ENCODE measurements around the gene NOP9.

The NOP9 gene

DNA sequence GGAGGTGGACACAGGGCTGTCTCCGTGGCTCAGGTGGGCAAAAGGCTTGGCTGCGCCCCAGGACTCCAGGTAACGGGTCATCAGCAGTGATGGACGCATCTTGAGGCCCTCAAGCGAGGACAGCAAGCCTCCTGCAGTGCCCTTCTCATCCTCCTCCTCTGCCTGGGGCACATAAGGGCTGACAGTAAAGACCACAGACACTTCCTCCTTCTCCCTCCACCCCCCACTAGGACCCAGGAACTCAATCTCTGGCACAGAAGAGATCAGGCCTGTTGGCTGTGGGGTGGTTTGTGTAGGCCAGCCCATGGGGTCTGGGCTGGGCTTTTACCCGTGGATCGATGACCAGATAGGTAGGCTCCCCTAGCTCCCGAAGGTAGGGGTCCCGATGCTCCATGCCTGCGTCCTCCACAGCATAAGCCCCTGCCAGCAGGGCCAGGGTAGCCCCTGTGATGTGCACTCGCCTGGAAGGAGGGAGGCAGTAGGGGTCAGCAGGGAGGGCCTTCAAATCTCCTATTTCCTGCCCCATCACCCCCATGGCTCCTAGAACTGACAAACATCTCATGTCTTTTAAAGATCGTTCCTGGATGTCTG is 29.5 kb downstream of the NOP9 start:
- DNase-seq (ENCODE audit: low spot score), result no peak

DNA sequence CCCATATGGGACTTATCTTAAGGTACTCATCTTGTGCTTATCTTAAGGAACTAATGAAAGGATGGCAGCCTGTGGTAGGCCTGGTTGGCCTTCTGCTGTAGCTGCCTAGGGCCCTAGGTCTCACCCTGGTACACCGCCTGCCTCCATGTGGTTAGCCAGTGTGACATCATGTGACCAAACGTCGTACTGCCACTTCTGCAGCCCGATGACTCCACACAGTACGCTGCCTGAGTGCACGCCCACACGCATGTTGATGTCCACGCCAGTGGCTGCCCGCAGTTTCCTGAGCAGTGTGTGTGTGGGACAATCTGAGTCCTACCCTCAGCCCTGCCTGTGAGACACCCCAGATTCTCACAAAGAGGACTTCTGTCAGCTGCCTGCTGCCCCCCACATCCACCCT is 30.1 kb downstream of the NOP9 start:
- DNase-seq (ENCODE audit: low spot score), result no peak

DNA sequence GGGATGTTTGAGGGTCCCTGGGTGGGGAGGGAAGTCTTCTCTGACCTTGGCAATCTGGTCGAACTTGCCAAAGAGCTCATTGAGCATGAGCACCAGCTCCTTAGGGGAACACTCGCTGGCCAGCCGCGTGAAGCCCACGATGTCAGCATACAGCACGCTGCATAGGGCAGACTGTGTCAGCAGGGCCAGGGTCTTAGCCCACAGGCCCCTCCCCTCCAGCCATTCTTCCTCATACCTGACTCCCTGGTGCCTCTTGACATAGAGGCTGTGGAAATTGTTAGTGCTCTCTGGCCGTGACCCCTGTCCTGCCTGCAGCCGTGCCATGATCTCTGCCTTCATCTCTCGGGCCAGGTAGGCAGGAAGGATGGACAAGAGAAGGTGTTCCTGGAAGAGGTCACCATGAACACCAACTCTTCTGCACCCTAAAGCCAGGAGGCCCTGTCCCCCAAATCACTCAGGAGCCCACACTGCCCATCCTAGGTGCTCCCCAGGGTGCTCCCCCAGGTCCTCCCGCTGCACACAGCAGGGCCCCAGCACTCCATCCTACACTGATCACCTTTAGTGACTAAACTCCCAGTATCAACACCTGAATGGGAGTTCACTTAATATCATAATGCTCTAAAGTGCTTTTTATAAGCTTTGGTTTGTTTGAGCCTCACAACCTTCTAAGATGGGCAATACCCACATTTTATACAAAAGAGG is 31.5 kb downstream of the NOP9 start:
- DNase-seq (ENCODE audit: low spot score), result no peak

DNA sequence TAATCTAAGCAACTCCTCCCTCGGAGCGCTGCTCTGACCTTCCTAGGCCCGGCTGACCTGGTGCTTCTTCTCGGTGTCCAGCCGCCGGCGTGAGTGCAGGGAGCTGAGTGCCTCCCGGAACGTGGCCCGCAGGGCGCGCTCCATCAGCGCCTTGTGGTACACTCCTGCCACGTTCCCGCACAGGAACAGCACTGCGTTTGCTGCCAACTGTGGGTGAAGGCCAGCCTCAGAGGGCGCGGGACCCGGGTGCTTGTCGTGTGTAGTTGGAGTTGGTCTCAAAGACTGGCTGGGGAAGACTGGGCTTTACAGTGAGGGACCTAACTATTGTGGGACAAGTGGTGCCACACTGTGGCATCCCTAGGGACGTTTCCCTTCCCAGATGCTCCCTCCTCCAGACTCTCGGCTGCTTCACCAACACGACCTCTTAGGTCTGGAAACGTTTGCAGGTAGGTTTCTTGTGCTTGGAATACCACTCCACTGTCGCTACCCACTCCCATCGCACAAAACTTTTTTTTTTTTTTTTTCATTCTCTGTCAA is 32.1 kb downstream of the NOP9 start:
- DNase-seq (ENCODE audit: low spot score), result no peak

DNA sequence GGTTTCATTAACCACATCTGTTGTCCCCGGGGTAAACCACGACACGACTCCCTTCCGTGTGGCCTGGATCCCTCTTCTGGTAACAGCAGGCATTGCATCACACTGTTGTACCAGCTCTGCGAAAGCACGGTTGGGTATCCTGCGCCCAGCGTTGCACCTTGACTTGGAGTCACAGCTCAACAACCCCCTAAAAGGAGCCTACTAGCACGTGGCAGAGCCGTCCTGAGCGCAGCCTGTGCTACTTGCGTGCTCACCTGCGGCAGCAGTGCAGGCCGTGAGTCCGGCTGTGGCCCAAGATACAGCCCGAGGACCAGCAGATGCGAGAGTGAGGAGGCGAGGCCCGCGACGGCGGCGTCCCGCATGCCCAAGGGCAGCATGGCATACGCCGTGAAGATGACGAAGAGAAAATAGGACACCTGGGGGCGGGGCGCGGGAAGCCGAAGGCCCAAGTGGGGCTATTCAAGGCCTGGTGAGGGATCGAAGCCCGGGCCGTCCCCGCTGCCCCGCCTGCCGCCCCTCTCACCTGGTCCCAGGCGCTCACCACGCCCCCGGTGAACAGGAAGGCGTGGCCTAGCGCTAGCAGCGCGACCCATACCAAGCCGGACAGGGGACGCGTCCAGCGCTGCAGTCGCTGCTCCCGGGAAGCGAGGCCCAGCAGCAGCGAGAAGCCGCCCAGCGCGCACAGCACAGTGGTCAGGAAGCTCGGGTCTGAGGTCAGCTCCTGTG is 32.8 kb downstream of the NOP9 start:
- DNase-seq (ENCODE audit: low spot score), result peak; percentile 58

DNA sequence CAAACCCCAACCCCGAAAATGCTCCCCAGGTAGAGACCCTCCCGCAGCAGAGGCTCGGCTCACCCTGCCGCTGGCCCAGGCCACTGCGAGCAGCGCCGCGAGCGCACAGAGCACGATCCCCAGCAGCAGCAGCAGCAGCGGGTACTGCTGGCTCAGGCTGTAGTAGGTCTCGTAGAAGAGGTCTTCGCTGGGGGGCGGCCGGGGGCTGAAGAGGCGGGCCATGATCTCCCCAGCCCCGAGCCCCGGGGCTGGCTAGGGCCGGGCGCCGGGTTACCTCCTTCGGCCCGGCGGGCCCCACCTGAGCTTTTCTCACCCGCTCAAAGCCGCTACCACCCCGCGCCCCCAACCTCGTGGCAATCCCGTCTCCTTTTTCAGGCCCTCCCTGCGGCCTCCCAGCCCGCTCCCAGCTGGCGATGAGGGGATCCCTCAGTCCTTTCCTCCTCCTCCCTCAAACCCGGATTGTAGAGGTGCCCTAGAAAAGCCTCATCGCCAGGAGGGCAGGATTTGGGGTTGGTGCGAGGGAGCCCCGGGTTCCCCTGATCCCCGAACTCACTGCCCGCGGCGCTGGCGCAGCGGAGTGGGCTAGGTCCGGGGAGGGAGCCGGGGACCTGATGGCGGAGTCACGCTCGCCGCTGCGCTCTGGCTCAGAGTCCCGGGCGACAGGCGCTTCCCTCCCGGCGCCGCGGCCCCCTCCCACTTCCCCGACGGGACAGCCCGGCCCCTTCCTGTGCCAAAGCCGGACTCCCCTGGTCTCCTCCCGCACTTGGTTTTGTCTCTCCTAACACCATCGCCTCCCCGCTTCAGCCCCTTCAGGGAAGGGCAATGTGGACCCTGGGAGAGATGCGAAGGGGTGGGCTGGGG is 35.0 kb downstream of the NOP9 start, which contains the start of gene ADCY4:
TSS of gene ADCY4 (minus strand) at position 641 of the 861 bp plus-strand sequence. CDS start at position 222, 419 bp downstream.
- DNase-seq (ENCODE audit: low spot score), result peak; percentile 59

DNA sequence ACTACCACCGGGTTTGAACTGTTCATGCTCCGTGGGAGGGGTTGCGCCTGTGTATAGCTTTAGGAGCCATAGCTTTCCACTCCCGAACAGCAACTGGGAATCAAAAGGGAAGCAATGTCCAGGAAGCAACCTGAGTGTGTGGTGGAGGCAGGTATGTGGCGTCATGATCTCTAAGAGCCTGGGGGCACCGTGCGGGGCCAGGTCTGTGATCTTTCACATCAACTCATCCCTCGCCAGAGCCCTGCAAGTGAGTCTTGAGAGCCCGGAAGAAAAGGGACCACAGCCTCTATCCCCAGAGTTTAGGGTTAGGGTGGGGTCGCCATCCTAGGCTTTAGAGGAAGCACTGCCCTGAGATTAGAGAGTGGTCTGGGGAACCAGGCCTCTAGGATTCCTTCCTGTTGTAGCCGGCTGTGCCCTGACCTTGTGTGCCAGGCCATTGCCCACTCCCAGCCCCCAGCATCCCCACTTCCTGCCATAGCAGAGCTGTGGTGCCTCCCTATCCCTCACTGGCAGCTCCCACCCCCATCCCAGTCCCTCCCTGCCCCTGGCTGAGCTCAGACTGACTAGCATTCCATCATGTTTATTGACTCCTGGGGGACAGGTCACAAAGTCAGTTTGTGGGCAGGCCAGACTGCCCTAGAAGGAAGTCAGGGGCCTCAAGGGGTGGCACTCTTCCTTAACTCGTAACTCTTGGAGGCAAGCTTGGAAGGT is 36.0 kb downstream of the NOP9 start:
- peak; percentile 76 for DNase-seq (ENCODE audit: low spot score)

DNA sequence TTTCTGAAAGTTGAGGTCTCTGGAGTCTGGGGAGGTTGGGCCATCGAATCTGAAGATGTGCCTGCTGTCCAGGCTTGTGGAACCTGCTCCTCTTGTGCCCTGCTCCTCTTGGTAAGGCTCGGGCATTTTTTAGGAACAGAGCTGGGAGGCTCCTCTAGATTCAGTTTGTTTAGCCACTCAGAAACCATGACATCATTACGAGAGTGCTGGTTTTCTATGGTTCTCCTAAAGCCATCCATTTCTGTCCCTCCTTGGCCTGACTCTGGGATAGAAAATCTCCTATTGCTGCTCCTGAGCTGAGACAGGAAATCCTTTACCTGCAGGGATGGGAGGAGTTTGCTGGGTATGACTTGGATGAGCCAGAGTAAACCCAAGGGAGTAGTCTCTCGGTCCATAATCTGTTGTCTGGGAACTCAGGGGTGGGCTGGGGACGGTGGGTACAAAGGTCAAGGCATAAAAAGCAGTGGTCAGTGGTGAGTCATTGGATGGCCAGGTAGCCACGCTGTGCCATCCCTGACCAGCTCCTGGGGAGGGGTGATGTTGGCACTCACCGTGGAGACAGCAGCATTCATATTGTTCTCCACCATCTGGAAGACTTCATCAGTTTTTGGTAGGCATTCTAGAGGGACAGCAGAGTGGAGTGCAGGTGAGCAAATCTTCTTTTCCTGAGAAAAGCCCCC is 37.6 kb downstream of the NOP9 start:
- no peak for DNase-seq (ENCODE audit: low spot score)

DNA sequence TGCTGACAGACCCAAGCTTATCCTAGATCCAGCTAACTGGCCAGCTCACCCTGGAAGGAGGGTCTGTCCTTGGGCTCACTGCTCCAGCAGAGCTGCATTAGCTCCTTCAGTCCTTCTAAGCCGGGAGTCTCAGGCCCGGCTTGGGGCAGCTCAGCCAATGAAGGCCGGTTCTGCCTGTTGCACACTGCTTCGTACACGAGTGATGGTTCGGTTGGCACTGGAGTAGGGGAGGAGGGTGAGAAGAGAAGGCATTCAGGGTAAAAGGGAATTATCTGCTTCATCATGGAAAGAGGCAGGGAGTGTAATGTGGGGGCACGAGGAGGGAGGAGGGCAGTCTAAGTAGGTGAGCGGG is 38.1 kb downstream of the NOP9 start:
- DNase-seq (ENCODE audit: low spot score), result no peak

DNA sequence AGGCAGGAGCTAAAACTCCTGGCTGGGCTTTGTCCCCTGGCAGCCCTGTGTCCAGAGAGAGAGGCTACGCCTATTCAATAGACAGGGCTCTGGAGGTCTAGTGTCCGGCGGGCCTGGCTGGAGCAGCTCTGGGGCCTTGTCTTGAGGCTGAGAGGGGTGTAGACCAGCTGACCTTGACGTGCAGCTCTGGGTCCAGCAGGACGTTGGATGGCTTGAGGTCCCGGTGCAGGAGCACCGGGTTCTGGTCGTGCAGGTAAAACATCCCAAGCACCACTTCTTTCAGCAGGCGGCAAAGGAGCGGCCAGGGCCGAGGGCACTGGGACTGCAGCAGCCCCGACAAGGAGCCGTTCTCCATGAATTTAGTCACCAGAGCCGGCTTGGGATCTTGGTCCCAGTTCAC is 39.2 kb downstream of the NOP9 start:
- DNase-seq (ENCODE audit: low spot score), result no peak

DNA sequence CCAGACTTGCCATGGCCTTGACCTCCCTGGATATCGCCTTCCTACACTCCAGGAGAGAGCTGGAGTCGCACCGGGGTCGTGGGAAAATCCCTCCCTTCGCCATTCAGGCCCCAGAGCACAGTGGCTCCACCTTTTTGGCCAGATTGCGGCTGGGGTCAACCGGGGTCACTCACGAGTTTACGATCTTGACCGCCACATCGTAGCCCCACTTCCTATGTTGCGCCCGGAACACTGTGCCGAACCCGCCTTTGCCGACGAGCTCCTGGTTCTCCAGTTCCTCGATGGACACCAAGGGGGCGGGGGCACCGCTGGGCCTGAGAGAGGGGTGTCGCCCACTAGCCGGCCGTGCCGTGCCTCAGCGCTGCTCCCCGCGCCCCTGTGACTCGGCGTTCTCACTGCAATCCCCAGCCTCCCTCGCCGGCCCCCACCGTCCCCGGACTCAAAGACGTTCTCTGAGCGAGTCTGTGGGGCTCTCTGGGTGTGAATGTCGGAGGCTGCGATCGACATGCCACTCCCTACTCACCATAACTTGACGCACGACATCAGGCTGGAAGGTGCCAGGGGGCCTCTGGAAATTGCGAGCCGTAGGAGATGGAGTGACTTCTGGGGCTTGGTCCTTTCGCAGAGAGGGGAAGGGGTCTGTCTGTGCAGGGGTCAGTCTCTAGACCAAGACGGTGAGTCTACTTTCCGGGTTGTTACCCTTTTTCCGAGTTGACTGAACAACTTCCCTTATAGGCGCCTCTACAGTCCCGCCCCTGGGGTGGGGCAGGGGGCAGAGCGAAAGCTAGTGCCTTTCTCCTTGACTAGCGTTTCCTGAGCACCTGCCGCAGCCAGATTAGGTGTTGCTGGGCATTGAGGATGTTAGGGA is 39.9 kb downstream of the NOP9 start, which contains the start of gene RIPK3:
TSS of gene RIPK3 (minus strand) at position 708 of the 868 bp plus-strand sequence. CDS start at position 543, 165 bp downstream.
- peak; percentile 28 for DNase-seq (ENCODE audit: low spot score)

DNA sequence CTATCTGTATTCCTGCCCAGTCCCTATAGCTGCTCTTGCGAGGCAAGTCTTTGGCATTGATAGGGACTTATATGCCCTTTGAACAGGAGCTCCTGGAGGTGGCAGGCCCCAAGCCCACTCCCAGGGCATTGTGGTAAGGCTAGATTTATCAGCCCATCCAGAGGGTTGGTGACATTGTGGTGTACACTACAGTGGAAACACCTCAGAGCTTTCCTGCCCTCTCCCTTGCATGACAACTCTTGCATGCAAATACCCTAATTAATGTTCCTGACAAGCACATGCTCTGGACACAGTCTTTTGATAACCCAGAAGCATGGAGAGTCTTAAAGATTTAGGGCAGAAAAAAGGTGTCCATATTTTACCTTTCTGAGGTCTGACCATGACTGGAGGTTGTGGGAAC is 41.0 kb downstream of the NOP9 start:
- no peak for DNase-seq (ENCODE audit: low spot score)

DNA sequence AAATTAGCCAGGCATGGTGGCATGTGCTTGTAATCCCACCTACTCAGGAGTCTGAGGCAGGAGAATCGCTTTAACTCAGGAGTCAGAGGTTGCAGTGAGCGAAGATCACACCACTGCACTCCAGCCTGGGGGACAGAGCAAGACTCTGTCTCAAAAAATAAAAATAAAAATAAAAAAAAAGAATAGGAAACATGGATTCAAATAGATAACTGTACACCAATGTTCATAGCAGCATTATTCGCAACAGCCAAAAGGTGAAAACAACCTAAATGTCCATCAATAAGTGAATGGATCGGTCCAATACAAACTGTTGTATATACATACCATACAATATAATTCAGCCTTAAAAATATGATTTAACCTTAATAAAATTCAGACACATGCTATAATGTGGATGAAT is 43.2 kb downstream of the NOP9 start:
- DNase-seq (ENCODE audit: low spot score), result no peak

DNA sequence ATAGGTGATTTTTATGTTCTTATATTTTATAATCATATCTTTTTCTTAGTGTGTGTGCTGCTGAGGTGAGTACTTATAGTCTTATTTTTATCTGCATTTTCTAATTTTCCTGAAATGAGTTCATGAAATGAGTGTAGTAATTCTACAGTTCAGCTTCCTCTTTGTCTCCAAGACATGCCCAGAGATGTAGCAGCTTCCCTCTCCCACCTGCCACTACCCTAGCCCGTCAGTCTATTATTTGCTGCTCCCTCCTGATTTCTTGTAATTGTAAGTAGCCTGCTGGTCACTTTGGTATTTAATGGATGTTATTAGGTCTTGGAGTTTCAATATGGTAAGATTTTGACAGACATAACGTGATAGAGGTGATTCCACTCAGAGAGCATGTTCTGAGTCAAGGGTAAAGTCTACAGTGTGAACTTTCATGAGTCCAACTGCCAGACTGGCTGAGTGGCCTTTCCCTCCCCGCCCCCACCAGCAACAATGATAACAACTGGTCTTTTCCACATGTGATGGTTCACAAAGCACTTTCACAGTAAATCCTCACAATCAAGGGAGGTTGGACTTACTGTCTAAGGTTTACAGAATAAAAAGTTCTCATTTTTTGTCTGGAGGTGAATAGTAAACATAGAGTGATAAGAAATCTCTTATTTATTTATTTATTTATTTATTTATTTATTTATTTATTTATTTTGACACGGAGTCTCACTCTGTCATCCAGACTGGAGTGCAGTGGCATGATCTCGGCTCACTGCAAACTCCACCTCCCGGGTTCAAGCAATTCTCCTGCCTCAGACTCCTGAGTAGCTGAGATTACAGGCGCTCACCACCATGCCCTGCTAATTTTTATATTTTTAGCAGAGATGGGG is 44.4 kb downstream of the NOP9 start:
- DNase-seq (ENCODE audit: low spot score), result no peak

DNA sequence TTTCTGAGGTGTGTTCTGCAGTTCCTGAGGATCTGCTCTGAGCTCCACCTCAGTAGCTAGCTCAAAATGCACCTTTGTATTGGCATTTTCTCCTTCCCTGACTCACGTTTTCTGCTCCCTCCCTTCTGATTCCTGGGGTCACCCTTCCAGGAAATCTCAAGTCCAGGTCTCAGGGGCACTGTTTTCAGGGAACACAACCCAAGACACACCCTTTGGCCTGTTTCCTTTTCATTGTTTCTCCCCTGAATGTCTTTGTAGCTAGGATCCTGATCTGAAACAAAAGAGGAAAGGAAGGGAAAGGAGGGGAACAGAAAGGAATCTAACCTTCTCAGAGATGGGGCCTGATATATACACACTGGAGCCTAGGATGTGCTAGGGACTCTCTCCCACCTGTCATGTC is 47.5 kb downstream of the NOP9 start:
- no peak for DNase-seq (ENCODE audit: low spot score)

DNA sequence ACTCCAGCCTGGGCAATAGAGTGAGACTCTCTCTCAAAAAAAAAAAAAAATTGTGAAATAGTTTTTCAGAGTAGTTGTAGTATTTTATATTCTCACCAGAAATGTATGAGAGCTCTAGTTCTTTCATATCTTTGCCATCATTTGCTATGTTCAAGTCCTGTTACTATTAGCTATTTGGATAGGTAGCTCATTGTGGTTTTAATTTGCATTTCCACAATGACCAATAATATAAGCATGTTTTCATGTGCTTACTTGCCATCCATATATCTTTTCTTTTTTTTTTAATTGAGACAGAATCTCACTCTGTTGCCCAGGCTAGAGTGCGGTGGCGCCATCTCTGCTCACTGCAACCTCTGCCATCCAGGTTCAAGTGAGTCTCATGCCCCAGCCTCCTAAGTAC is 48.5 kb downstream of the NOP9 start:
- no peak for DNase-seq (ENCODE audit: low spot score)

DNA sequence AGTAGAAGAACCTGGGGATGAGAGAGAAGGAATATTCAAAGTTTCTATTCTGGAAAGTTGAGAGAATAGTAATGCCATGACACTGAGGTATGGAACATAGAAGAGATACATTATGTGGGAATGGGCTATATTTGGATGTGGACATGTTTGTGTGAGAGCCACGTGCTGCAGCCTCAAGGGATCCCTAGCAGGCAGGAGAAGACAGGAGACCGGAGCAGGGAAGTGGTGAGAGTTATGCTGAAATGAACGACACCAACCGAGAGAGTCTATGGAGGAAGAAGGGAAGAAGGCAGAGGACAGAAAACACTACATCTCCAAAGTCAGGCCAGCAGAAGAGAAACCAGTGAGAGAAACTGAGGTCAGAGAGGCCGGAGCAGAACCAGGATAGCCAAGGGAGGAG is 50.1 kb downstream of the NOP9 start:
- DNase-seq (ENCODE audit: low spot score), result no peak

DNA sequence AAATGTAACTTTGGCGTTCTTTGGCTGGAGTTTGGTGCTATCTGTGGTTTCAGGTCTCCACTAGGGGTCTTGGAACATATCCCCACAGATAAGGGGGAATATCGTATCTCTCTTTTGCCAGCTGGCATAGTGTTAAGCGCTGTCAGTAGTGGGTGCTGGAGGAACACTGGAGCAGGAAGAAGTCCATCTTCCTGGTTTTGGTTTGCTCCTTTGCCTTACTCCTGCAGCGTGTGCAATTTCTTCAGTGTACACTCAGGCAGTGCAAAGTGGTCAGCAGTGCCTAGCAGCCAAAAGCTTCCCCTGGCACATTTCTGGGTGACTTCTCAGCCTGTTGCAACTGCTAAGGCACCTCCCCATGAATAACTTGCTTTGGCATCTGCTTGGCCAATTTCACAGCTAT is 51.9 kb downstream of the NOP9 start:
- no peak for DNase-seq (ENCODE audit: low spot score)
